Ramos (cell line): ENCODE data around the gene RAB15.
"Not testable (repeated sequence)": the region's sequence is repeated elsewhere in the genome, so short reads cannot be mapped to it uniquely, and the experiment has no call there.

ENCODE experiments used
- in situ Hi-C: fragments of 300-500 bp; cut with MboI; formaldehyde crosslinking; loops from one replicate; pipeline ENCODE4 v1.14.3; 2022; ENCODE audit warnings: low sequenced_read_pairs; ENCODE audit not compliant: unreplicated experiment

RAB15 gene

DNA sequence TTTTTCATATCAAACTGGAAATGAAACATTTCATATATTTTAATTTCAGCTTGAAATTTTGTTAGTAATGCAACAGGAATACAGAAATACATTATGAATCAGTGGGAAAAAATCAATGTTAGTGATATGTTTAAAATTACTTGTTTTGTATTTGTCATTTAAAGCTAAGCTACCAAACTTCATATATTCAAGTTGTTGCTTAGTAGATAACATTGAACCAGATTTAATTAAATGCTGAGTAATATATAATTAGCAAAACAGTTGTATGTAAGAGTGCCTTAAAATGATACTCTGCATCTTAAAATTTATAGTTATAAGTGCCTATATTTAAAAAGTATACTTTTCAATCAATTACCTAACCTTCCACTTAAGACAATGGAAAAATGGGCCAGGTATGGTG, 52.9 kb downstream of the RAB15 start:
- in situ Hi-C loops, result no loop called here

DNA sequence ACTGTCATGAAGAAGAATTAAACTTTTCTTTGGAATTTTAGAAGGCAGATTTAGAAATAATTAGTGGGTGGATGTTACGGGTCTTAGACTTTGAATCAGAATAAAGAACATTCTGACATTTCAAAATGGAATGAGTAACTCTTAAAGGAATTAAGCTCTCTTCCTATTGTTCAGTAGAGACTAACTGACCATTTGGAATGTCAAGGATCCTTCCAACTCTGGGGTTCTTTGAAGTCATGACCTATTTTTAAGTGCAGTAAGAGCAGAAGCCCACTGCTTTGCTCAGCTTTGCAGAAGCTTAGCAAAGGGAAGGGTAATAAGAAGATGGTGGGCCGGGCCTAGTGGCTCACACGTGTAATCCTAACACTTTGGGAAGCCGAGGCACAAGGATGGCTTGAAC, 53.9 kb downstream of the RAB15 start:
- in situ Hi-C loops, result no loop called here

DNA sequence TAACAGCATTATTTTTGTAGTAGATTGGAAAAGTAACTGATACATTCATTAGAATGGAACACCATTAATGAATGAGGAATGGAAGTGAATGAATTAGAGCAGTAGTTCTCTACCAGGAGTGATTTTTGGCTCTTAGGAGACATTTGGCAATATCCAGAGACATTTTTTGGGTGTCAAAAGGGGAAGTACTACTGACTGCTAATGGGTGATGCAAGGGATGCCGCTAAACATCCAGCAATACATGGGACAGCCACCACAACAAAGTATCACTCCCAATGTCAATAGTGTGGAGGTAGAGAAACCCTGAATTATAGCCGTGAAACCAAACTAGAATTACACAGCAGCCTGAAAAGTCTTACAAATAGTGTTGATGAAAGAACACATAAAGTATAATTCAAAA, 56.3 kb downstream of the RAB15 start:
- in situ Hi-C loops, result no loop called here

DNA sequence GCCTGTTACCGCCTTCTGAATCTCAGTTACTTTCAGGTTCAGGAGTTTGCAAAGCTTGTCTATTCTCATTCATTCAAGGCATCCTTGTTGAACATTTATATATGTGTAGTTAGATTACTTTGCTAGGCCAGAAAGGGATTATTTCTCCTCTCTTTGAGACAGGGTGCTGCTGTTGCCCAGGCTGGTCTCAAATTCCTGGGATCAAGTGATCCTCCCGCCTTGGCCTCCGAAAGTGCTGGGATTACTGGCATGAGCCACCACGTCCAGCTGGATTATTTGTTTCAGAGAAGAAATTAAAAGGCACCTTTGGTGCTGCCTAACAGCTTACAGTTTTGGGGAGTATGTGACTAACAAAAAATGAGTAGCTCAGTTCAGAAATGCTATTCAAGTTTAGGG, 57.1 kb downstream of the RAB15 start:
- in situ Hi-C loops, result no loop called here

DNA sequence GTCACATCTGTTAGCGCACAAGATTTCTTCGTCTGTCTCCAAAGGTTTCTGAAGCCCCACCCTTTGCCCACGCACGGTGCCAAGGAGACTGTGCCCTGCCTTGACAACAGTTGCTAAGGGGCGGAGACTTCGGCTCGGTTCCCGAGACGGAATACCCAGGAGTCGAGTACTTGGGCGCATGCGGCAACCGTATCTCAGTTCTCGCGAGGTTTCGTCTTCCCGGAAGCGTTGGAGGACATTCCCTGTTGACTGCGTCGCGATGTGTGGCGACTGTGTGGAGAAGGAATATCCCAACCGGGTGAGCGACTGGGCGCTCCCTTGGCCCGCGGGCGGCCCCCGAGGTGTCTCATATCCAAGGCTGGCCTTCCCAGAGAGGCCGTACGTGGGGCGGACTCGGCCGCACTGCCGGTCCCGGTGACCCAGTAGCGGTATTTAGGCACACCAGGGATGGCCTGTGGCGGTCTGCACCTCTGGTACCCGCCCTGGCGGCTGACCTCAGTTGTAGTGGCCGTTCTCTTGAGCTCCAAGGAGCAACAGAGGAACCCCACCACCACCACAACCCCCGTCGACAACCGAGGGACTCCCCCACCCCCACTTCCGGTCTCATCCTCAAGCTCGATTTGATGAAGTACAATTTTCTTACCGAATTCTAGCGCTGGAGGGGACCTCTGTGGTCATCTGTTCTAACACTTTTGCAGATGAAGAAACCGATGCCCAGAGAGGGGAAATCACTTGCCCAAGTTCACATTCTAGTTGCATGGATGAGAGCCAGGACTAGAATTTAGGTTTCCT, 57.7 kb downstream of the RAB15 start, which contains the start of gene CHURC1:
CHURC1 (plus strand) TSS at position 219 of the 792 bp plus-strand sequence; CDS start at position 260, 41 bp downstream.
- in situ Hi-C loops, result no loop called here

DNA sequence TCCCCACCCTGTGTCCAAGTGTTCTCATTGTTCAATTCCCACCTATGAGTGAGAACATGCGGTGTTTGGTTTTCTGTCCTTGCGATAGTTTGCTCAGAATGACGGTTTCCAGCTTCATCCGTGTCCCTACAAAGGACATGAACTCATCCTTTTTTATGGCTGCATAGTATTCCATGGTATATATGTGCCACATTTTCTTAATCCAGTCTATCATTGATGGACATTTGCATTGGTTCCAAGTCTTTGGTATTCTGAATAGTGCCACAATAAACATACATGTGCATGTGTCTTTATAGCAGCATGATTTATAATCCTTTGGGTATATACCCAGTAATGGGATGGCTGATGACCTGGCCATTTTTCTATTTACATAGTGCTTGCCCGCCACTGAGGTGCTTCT, 58.7 kb downstream of the RAB15 start:
- in situ Hi-C loops, result not testable (repeated sequence)

DNA sequence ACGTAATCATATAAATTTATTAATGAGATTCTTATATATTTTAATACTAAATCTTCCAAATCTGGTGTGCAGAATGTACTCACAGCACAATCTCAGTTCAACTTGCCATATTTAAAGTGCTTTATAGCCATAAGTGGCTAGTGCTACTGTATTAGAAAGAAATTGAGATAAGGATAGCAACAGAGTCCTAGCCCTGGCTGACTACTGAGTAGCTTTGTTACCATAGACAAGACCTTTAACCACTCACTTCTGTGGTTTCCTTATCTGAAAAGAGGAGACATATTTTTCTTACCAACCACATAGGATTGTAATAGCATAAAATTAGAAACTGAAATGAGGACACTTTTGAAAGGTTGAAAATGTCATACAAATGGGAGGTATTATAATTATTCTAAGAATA, 59.9 kb downstream of the RAB15 start:
- in situ Hi-C loops, result no loop called here

DNA sequence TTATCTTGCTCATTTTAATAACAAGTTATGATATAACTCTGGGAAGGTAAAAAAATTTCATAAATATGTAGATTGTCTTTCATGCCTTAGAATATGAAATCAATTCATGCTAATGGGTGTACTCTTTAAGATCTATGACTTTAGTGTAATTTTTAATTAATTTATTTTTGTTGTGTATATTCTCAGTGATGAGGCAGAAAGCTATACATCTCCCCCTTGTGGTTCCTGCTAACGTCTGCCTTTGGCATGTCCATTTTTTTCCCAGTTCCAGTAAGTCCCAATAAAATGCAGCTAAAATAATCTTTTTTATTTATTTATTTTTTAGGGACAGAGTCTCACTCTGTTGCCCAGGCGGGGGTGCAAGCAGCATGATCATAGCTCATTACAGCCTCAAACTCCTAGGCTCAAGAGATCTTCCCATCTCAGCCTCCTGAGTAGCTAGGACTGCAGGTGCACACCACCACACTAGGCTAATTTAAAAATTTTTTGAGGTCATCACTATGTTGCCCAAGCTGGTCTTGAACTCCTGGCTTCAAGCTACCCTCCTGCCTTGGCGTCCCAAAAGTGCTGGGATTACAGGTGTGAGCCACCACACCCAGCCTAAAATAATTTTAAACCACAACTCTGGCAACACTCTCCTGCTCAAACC, 61.2 kb downstream of the RAB15 start:
- in situ Hi-C loops, result no loop called here

DNA sequence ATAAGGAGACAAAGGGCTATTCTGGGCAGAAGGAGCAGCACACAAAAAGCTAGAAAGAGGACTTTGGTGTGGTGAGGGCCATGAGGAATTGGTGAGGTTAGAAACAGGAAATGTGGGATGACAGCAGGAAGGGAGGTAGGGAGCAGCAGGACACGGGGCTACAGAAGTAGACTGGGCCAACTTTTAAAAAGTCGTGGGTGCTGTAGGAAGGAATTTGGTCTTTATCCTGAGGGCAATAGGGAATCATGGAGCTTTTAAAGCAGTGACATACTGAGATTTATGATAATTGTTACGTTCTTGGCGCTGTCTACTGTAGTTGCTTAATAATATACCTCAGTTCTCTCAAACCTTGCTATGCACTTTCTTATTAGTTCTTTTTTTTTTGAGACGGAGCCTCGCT, 66.1 kb downstream of the RAB15 start:
- in situ Hi-C loops, result no loop called here

DNA sequence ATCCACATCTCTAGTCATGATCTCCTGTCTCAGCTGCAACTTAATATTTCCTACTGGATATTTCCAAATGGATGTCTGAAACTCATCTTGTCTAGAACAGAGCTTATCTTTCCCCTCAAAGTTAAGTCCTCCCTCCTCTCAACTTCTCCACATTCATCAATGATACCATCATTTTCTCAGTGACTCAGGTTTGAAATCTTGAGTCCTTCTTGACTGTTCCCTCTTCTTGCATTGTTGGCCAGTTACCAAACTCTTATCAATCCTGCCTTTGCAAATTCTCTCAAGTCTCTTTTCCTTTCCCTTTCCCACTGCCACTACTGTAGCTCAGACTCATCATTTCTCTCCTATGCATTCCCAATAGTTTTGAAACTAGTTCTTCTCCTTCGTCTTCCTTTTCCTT, 72.2 kb downstream of the RAB15 start:
- in situ Hi-C loops, result no loop called here
